Measurements from ENCODE around the gene MCM9.
A peak's percentile ranks its signal among the peaks of the same experiment; 100 is the strongest.

The MCM9 gene

GRCh38 chr6:118932421-118932820 is 2.5 kb downstream of the MCM9 start:
- no peak for DNase-seq (ENCODE audit: low spot score)

- DNase-seq (ENCODE audit: low spot score): no peak
Observed at GRCh38 chr6:118931436-118931835, 3.5 kb downstream of the MCM9 start.

GRCh38 chr6:118930680-118931079 is 4.3 kb downstream of the MCM9 start:
- DNase-seq (ENCODE audit: low spot score): no peak

- DNase-seq (ENCODE audit: low spot score): no peak
Observed at GRCh38 chr6:118923035-118923434, 11.9 kb downstream of the MCM9 start.

GRCh38 chr6:118921084-118921483 is 13.9 kb downstream of the MCM9 start:
- DNase-seq (ENCODE audit: low spot score): no peak

GRCh38 chr6:118918329-118918725 is 16.6 kb downstream of the MCM9 start:
- no peak for DNase-seq (ENCODE audit: low spot score)

GRCh38 chr6:118917546-118918328 is 17.2 kb downstream of the MCM9 start:
- no peak for DNase-seq (ENCODE audit: low spot score)

- DNase-seq (ENCODE audit: low spot score): no peak
Observed at GRCh38 chr6:118914598-118914997, 20.4 kb downstream of the MCM9 start.

GRCh38 chr6:118913161-118913560 is 21.8 kb downstream of the MCM9 start:
- DNase-seq (ENCODE audit: low spot score): no peak

- DNase-seq (ENCODE audit: low spot score): no peak
Observed at GRCh38 chr6:118912646-118913045, 22.3 kb downstream of the MCM9 start.

- no peak for DNase-seq (ENCODE audit: low spot score)
Observed at GRCh38 chr6:118908441-118908840, 26.5 kb downstream of the MCM9 start.

- DNase-seq (ENCODE audit: low spot score): no peak
Observed at GRCh38 chr6:118905851-118906250, 29.1 kb downstream of the MCM9 start.

GRCh38 chr6:118905084-118905483 is 29.9 kb downstream of the MCM9 start:
- DNase-seq (ENCODE audit: low spot score): no peak

- DNase-seq (ENCODE audit: low spot score): no peak
Observed at GRCh38 chr6:118903691-118904090, 31.3 kb downstream of the MCM9 start.

- DNase-seq (ENCODE audit: low spot score): no peak
Observed at GRCh38 chr6:118903138-118903537, 31.8 kb downstream of the MCM9 start.

GRCh38 chr6:118902726-118903125 is 32.2 kb downstream of the MCM9 start:
- no peak for DNase-seq (ENCODE audit: low spot score)

GRCh38 chr6:118899948-118900347 is 35.0 kb downstream of the MCM9 start:
- peak; percentile 30 for DNase-seq (ENCODE audit: low spot score)

GRCh38 chr6:118897386-118897785 is 37.6 kb downstream of the MCM9 start:
- DNase-seq (ENCODE audit: low spot score): no peak

GRCh38 chr6:118896339-118897136 is 38.4 kb downstream of the MCM9 start:
- peak; percentile 20 for DNase-seq (ENCODE audit: low spot score)

GRCh38 chr6:118895859-118896258 is 39.1 kb downstream of the MCM9 start:
- DNase-seq (ENCODE audit: low spot score): no peak

GRCh38 chr6:118895261-118895560 is 39.7 kb downstream of the MCM9 start:
- no peak for DNase-seq (ENCODE audit: low spot score)

GRCh38 chr6:118894425-118895260 is 40.3 kb downstream of the MCM9 start:
- peak; percentile 48 for DNase-seq (ENCODE audit: low spot score)

Data from CD4-positive, alpha-beta T cell treated with Interleukin-6 at 100 ng/mL for 8 hours (primary cell).